Measurements from ENCODE around the gene DESI1. TPM values are rescaled to one million over a fixed set of nuclear protein-coding genes. Genes with fewer than 3 reads are reported as not detected.

The DESI1 gene
- total RNA-seq, 1 experiment from 2014 or later = 30.2 TPM

DNA sequence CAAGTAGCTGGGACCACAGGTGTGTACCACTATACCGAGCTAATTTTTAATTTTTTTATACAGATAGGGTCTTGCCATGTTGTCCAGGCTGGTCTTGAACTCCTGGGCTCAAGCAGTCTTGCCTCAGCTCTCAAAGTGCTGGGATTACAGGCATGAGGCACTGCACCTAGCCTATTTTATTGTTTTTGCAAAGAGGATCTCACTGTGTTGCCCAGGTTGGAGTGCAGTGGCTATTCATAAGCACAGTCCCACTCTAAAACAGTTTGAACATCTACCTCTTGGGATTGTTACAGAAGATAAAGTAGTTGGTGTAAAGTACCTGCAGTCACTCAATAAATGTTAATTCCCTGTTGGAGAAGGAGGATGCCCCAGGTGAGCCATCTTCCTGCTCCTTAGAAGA lies 29.4 kb upstream of the DESI1 start:
- H4K8ac ChIP-seq (replicated peaks; ENCODE audit: insufficient read length, low read depth, low read length) = no peak overlapping the region
- no peak overlapping the region for H3K23ac ChIP-seq (ENCODE audit: insufficient read length, low read depth, low read length)
- H3K4me2 ChIP-seq (ENCODE audit: insufficient read depth, insufficient read length, low read length) = no peak overlapping the region
- Mint-ChIP-seq H3K4me1 (no peaks in the 10 kb centered on the region), H3K27ac (no peak overlapping the region; a peak in 1 of 7 replicates), H3K27me3 (ENCODE audit: low read depth) (no peaks in the 10 kb centered on the region), H3K4me3 (no peak overlapping the region), H3K9me3 (no peaks in the 10 kb centered on the region), H3K36me3 (ENCODE audit: insufficient read depth in 1 of 3, low read depth in 3 of 3) (peaks cover 40 to 86% (median 82%) of the 10 kb centered on the region in 3 experiments; a peak in 6 of 7 replicates)
- no peaks in the 10 kb centered on the region for H3K79me1 ChIP-seq (ENCODE audit: insufficient read depth, low read depth, low read length, poor library complexity, severe bottlenecking)
- H3K27ac ChIP-seq (ENCODE audit: insufficient read length, low read depth, low read length) = no peak overlapping the region
- TF ChIP-seq CTCF (conservative IDR thresholded peaks at IDR 0.05) = no peak
- no peak overlapping the region for H3K18ac ChIP-seq (ENCODE audit: insufficient read length, low read depth, low read length)
- H2AFZ ChIP-seq (ENCODE audit: low read length) = no peak overlapping the region
- no peak overlapping the region for H3K4ac ChIP-seq (ENCODE audit: low read depth, low read length)
- no peaks in the 10 kb centered on the region for H3K23me2 ChIP-seq (ENCODE audit: insufficient read length, low read depth, low read length, poor library complexity, severe bottlenecking)
- WGBS (ENCODE audit: extremely low coverage, insufficient read length, low lambda C conversion rate) = no CpG with 5 or more reads among the region's 1 CpG
- H3K27me3 ChIP-seq (ENCODE audit: insufficient read depth, low read length) = no peaks in the 10 kb centered on the region
- no peak overlapping the region for H3T11ph ChIP-seq (ENCODE audit: low read length)
- H2AK5ac ChIP-seq (ENCODE audit: insufficient read length, low read length) = no peak overlapping the region
- no peak overlapping the region for H4K5ac ChIP-seq (ENCODE audit: insufficient read length, low read depth, low read length)
- H3K9me3 ChIP-seq (ENCODE audit: control insufficient read depth, low read depth, low read length) = no peaks in the 10 kb centered on the region
- H3K14ac ChIP-seq (ENCODE audit: insufficient read depth, low read length) = no peak overlapping the region
- H3K4me1 ChIP-seq (ENCODE audit: insufficient read depth, low read length) = no peaks in the 10 kb centered on the region
- H4K20me1 ChIP-seq (ENCODE audit: control insufficient read depth, insufficient read depth, insufficient read length) = no peaks in the 10 kb centered on the region
- H3K56ac ChIP-seq (ENCODE audit: insufficient read length, low read depth, low read length) = no peak overlapping the region
- no peak overlapping the region for H2BK5ac ChIP-seq (ENCODE audit: insufficient read length, low read length)
- H3K79me2 ChIP-seq (ENCODE audit: insufficient read depth, low read length) = no peaks in the 10 kb centered on the region
- H2BK20ac ChIP-seq (ENCODE audit: low read depth, low read length, poor library complexity, severe bottlenecking) = no peak overlapping the region
- no peak overlapping the region for H4K91ac ChIP-seq (ENCODE audit: insufficient read length, low read depth, low read length)
- no peak overlapping the region for H3K9ac ChIP-seq (ENCODE audit: extremely low read depth, insufficient read length, low read length)
- no peak overlapping the region for H2BK15ac ChIP-seq (ENCODE audit: low read depth, low read length)
- no peak for DNase-seq
- H2BK120ac ChIP-seq (ENCODE audit: low read depth, low read length, poor library complexity, severe bottlenecking) = no peak overlapping the region
- H2BK12ac ChIP-seq (ENCODE audit: insufficient read length, low read depth, low read length) = no peak overlapping the region

Measured in H9 (cell line).